K562 (cell line): Measurements from ENCODE around the gene BPTF. TPM values are rescaled to one million over a fixed set of nuclear protein-coding genes. Genes with fewer than 3 reads are reported as not detected.
A peak's percentile ranks its signal among the peaks of the same experiment; 100 is the strongest.

ENCODE experiments used
- ARID2 ChIP-seq: fragments of 450-650 bp; IDR thresholded peaks from 2 replicates; pipeline ENCODE4 v1.6.1; 2017; ENCODE audit warnings: antibody characterized with exemption, mild to moderate bottlenecking
- BRD4 ChIP-seq: fragments of 200-600 bp; sonication (generic); IDR thresholded peaks from 2 replicates; pipeline ENCODE4 v1.6.1; 2017; ENCODE audit warnings: inconsistent platforms
- CCNT2 ChIP-seq: IDR thresholded peaks from 2 replicates; pipeline ENCODE4 v1.6.1; 2011; ENCODE audit warnings: borderline replicate concordance, low read depth, mild to moderate bottlenecking, moderate library complexity, mixed read lengths, low read length; ENCODE audit not compliant: insufficient read length; ENCODE audit errors: extremely low read depth
- CHD4 ChIP-seq: fragments of 200-600 bp; sonication (generic); IDR thresholded peaks from 3 replicates; pipeline ENCODE4 v1.6.1; 2012; ENCODE audit warnings: low read depth, mild to moderate bottlenecking, mixed read lengths, low read length, inconsistent platforms; ENCODE audit not compliant: insufficient read depth, insufficient replicate concordance, poor library complexity, severe bottlenecking
- ESRRA ChIP-seq: fragments of 450-650 bp; IDR thresholded peaks from 2 replicates; pipeline ENCODE4 v1.6.1; 2014; ENCODE audit warnings: low read depth, mild to moderate bottlenecking, moderate library complexity, borderline replicate concordance
- EZH2 ChIP-seq: IDR thresholded peaks from 2 replicates; pipeline ENCODE4 v1.6.1; 2012; ENCODE audit warnings: low read depth, mild to moderate bottlenecking, inconsistent platforms, low read length, borderline replicate concordance
- FOXJ2 ChIP-seq: fragments of 200-800 bp; sonication (Bioruptor generic); IDR thresholded peaks from 2 replicates; pipeline ENCODE4 v1.6.1; 2016; ENCODE audit warnings: missing genetic modification characterization, missing compliant biosample characterization
- FOXK2 ChIP-seq, 2 experiments: fragments of 450-650 bp; IDR thresholded peaks in 1 of 2; conservative IDR thresholded peaks in 1 of 2; 2 replicates each; pipeline ENCODE4 v1.6.1; 2016; ENCODE audit warnings: low read depth in 2 of 2, mild to moderate bottlenecking in 1 of 2
- HDAC8 ChIP-seq: fragments of 450-650 bp; IDR thresholded peaks from 2 replicates; pipeline ENCODE4 v1.6.1; 2016; ENCODE audit warnings: mild to moderate bottlenecking, missing genetic modification characterization, moderate library complexity, missing compliant biosample characterization
- PHF20 ChIP-seq: fragments of 450-650 bp; IDR thresholded peaks from 2 replicates; pipeline ENCODE4 v1.6.1; 2018; ENCODE audit not compliant: partially characterized antibody
- RBFOX2 ChIP-seq: fragments of 200-400 bp; formaldehyde crosslinking; IDR thresholded peaks from 2 replicates; pipeline ENCODE4 v1.6.1; 2017; ENCODE audit warnings: low read depth, mild to moderate bottlenecking, low read length, moderate library complexity
- RBM17 ChIP-seq: fragments of 200-400 bp; formaldehyde crosslinking; IDR thresholded peaks from 2 replicates; pipeline ENCODE4 v1.6.1; 2017; ENCODE audit warnings: low read depth, mild to moderate bottlenecking, low read length, borderline replicate concordance
- SP1 ChIP-seq: sonication (generic); formaldehyde crosslinking; IDR thresholded peaks from 2 replicates; pipeline ENCODE4 v1.8.1; 2022; ENCODE audit warnings: mild to moderate bottlenecking, missing genetic modification reagents
- TEAD1 ChIP-seq, 2 experiments: fragments of 450-650 bp in 1 of 2; sonication (generic) in 1 of 2; formaldehyde crosslinking; IDR thresholded peaks; 2 replicates each; pipeline versions ENCODE4 v1.4.0 to v1.8.0; 2020 to 2022; ENCODE audit warnings: mild to moderate bottlenecking in 2 of 2, missing genetic modification reagents in 1 of 2
- TGIF2 ChIP-seq: sonication (generic); formaldehyde crosslinking; IDR thresholded peaks from 2 replicates; pipeline ENCODE4 v1.8.1; 2022; ENCODE audit warnings: mild to moderate bottlenecking, missing genetic modification reagents, moderate library complexity
- TOE1 ChIP-seq, 2 experiments: fragments of 450-650 bp in 1 of 2; sonication (generic) in 1 of 2; formaldehyde crosslinking in 1 of 2; IDR thresholded peaks; 2 replicates each; pipeline versions ENCODE4 v1.7.1 to v1.8.0; 2016 to 2022; ENCODE audit warnings: borderline replicate concordance in 2 of 2, mild to moderate bottlenecking in 2 of 2, antibody characterized with exemption in 1 of 2, inconsistent platforms in 1 of 2, low read depth in 1 of 2, missing genetic modification reagents in 1 of 2, moderate library complexity in 1 of 2
- U2AF1 ChIP-seq: fragments of 200-400 bp; formaldehyde crosslinking; optimal IDR thresholded peaks from 2 replicates; pipeline ENCODE3; 2017; ENCODE audit warnings: mild to moderate bottlenecking, low read depth, low read length, moderate library complexity
- ZNF253 ChIP-seq: fragments of 250-450 bp; sonication (Bioruptor Pico); conservative IDR thresholded peaks from 2 replicates; pipeline ENCODE4 v1.6.1; 2021; ENCODE audit warnings: mild to moderate bottlenecking
- ZNF644 ChIP-seq: fragments of 200-800 bp; sonication (Bioruptor generic); IDR thresholded peaks from 2 replicates; pipeline ENCODE4 v1.6.1; 2016; ENCODE audit warnings: low read depth, missing genetic modification characterization, missing compliant biosample characterization
- ZSCAN29 ChIP-seq: fragments of 450-650 bp; IDR thresholded peaks from 2 replicates; pipeline ENCODE4 v1.6.1; 2017
- polyA plus RNA-seq, 8 experiments: library from polyadenylated mRNA; depleted of rRNA in 4 of 8; stranded (reverse) in 5 of 8; unstranded in 3 of 8; fragments of >200 nt; fragmentation: Nextera tagmentation in 2 of 8; fragmentation: Illumina TruSeq in 1 of 8; extraction: Ambion mirVana in 2 of 8; extraction: Trizol in 1 of 8; gene quantifications; 2 replicates each; pipeline versions ENCODE4 v1.2.1 to v1.2.3, GENCODE V29; 2011 to 2014; ENCODE audit warnings: inconsistent platforms in 1 of 8, missing spikeins in 1 of 8
- total RNA-seq, 7 experiments: library from RNA; depleted of rRNA in 6 of 7; stranded (reverse); fragments of >200 nt in 6 of 7; fragmentation: Illumina TruSeq in 2 of 7; extraction: Trizol in 2 of 7; gene quantifications; 2 replicates each; pipeline versions ENCODE4 v1.2.1 to v1.2.3, GENCODE V29; 2011 to 2021; ENCODE audit warnings: low replicate concordance in 1 of 7
- TF ChIP-seq, protein P1 (sequence below): IDR thresholded peaks from 3 replicates; pipeline ENCODE4 v1.6.1; 2011; ENCODE audit warnings: borderline replicate concordance, mild to moderate bottlenecking; ENCODE audit not compliant: insufficient read length, insufficient read depth
- TF ChIP-seq, protein P2 (sequence below): IDR thresholded peaks from 2 replicates; pipeline ENCODE4 v1.6.1; 2014; ENCODE audit warnings: antibody characterized with exemption
- TF ChIP-seq, protein P3 (sequence below): fragments of 250-450 bp; sonication (Bioruptor Pico); IDR thresholded peaks from 2 replicates; pipeline ENCODE4 v1.9.0; 2021; ENCODE audit warnings: mild to moderate bottlenecking

Gene BPTF
- total and polyA plus RNA-seq, 9 of the 15 experiments (the other 6 are each of a cell fraction or from before 2014, with no cell fraction given) = 12.5 to 52.1 (median 26.9) TPM

DNA sequence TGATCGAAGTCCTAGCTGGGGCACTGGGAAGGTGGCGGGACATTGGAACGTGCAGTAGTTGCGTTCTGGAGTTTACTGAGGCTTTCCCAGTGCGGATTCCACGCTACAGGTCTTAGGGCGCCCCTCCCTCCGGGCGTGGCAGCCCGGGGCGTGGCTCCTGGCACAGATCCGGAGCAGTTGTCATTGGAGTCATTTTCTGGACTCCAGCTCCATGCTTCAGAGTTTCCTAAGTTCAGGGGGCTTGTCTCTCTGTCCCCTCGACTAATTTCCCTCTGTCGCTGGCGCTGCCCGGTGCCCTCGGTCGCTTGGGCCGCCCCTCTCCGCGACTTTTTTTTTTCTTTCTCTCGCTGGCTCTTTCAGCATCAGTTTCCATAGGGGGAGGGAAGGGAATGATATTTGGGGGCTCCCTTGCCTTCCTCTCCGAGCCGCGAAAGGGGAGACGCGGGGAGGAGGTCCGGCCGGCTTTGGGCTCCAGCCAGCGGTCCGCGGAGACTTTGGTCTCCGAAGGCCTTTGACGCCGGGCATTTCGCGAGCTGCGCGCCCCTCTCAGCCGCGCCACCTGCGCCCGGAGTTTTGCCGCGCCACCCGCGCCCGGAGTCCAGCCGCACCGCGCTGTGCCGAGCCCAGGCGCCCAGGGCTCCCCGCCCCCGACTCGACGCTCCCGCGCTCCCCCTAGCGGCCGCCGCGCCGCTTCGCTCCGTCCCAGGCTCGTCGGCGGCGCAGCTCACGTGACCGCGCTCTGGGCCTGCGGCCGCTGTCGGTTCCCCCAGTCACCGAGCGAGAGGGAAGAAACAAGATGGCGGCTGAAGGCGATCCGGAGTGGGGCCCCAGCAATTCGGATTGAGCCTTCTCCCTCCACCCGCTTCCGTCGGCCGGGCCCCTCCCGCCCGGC is at the start of gene BPTF (continued):
- TF ChIP-seq PHF20 (no peak), ZNF644 (tag) (peak; percentile 46; the same call in 1 of the 2 replicates), ZSCAN29 (peak; percentile 92), U2AF1 (peak; percentile 50), RBFOX2 (peak; percentile 94), ESRRA (peak; percentile 60; the same call in 1 of the 2 replicates), TEAD1 (CRISPR knock-in tag; IDR thresholded peaks at IDR 0.05) (peak in 1 of 2 experiments; percentile 88; a peak in 1 of 4 replicates), CHD4 (peak; percentile 60), ZNF253 (CRISPR knock-in tag) (no peak), ARID2 (no peak), RBM17 (no peak), SP1 (CRISPR knock-in tag) (peak; percentile 56), TGIF2 (CRISPR knock-in tag) (no peak), TOE1 (IDR thresholded peaks at IDR 0.05; ENCODE audit: borderline replicate concordance) (peak; percentile 92), TOE1 (CRISPR knock-in tag; IDR thresholded peaks at IDR 0.05; ENCODE audit: borderline replicate concordance, low read depth) (no peak), HDAC8 (tag) (no peak), FOXK2 (conservative IDR thresholded peaks at IDR 0.05 in 1 of 2, IDR thresholded peaks at IDR 0.05 in 1 of 2; ENCODE audit: low read depth in 2 of 2) (peak in 1 of 2 experiments; percentile 17; a peak in 1 of 4 replicates), EZH2 (no peak), BRD4 (no peak), CCNT2 (peak; percentile 70), FOXJ2 (tag) (no peak)
- TF ChIP-seq, protein P1, sequence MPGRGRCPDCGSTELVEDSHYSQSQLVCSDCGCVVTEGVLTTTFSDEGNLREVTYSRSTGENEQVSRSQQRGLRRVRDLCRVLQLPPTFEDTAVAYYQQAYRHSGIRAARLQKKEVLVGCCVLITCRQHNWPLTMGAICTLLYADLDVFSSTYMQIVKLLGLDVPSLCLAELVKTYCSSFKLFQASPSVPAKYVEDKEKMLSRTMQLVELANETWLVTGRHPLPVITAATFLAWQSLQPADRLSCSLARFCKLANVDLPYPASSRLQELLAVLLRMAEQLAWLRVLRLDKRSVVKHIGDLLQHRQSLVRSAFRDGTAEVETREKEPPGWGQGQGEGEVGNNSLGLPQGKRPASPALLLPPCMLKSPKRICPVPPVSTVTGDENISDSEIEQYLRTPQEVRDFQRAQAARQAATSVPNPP = no peak
- TF ChIP-seq, protein P2, sequence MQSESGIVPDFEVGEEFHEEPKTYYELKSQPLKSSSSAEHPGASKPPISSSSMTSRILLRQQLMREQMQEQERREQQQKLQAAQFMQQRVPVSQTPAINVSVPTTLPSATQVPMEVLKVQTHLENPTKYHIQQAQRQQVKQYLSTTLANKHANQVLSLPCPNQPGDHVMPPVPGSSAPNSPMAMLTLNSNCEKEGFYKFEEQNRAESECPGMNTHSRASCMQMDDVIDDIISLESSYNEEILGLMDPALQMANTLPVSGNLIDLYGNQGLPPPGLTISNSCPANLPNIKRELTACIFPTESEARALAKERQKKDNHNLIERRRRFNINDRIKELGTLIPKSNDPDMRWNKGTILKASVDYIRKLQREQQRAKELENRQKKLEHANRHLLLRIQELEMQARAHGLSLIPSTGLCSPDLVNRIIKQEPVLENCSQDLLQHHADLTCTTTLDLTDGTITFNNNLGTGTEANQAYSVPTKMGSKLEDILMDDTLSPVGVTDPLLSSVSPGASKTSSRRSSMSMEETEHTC = peak; percentile 62
- TF ChIP-seq, protein P3, sequence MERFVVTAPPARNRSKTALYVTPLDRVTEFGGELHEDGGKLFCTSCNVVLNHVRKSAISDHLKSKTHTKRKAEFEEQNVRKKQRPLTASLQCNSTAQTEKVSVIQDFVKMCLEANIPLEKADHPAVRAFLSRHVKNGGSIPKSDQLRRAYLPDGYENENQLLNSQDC (CRISPR knock-in tag) = peak; percentile 37; the same call in 1 of the 2 replicates
